Nucleus accumbens (tissue), 56 donors: ENCODE results near the gene DDX55.
A peak's percentile ranks its signal among the peaks of the same experiment; 100 is the strongest.
"Not testable (repeated sequence)": the region's sequence is repeated elsewhere in the genome, so short reads cannot be mapped to it uniquely, and the experiment has no call there.

Experiments
- DNase-seq, 56 donors: peaks; one replicate each; lab custom pipeline; 2025; lab: John Stamatoyannopoulos, UW

Gene DDX55, protein sequence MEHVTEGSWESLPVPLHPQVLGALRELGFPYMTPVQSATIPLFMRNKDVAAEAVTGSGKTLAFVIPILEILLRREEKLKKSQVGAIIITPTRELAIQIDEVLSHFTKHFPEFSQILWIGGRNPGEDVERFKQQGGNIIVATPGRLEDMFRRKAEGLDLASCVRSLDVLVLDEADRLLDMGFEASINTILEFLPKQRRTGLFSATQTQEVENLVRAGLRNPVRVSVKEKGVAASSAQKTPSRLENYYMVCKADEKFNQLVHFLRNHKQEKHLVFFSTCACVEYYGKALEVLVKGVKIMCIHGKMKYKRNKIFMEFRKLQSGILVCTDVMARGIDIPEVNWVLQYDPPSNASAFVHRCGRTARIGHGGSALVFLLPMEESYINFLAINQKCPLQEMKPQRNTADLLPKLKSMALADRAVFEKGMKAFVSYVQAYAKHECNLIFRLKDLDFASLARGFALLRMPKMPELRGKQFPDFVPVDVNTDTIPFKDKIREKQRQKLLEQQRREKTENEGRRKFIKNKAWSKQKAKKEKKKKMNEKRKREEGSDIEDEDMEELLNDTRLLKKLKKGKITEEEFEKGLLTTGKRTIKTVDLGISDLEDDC

DNA sequence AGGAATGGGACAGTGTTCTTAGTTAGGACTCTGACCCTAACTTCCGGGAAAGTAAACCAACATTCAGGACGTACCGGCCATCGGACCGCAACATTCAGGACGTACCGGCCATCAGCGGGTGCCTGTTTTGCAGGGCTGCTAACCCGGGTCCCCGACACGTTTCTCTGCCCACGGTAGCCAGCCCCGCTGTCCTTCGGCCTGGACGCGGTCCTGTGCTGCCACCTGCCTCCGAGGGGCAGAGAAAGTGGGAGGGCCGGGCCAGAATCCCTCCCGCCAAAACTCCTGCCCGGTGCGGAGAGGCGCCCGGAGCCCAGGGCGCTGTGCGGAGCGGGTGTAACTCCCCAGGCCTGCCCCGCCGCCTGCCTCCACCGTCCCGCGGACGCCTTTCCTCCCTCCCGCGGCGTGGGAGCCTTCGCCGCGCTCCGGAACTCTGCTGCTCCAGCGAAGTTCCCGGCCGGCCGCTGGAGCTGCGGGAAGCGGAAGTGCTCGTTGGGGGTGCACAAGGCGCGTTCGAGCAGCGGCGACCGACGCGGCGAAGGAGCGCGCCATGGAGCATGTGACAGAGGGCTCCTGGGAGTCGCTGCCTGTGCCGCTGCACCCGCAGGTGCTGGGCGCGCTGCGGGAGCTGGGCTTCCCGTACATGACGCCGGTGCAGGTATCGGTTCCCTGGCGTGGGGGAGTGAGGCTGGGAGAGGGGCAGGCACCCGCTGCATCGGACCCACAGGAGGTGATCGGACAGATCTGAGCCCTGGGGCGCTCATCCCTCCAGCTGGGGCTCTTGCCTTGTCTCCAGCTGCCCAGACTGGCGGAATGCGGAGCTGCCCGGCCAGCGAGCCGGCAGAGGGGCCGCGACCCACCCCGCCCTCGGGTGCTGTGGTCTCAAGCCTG is at the start of gene DDX55:
DDX55 (plus strand) TSS at position 498 of the 888 bp plus-strand sequence; CDS start at position 548, 50 bp downstream.
- DNase-seq: peak; percentile 8 to 90 (median 78)

DNA sequence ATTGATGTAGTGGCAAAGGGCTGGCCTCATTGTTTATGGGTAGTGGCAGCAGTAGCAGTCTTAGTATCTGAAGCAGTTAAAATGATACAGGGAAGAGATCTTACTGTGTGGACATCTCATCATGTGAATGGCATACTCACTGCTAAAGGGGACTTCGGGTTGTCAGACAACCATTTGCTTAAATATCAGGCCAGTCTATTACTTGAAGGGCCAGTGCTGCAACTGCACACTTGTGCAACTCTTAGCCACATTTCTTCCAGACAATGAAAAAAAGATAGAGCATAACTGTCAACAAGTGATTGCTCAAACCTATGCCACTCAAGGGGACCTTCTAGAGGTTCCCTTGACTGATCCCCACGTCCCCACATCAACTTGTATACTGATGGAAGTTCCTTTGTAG is 47.8 kb upstream of the DDX55 start:
- not testable (repeated sequence) for DNase-seq

DNA sequence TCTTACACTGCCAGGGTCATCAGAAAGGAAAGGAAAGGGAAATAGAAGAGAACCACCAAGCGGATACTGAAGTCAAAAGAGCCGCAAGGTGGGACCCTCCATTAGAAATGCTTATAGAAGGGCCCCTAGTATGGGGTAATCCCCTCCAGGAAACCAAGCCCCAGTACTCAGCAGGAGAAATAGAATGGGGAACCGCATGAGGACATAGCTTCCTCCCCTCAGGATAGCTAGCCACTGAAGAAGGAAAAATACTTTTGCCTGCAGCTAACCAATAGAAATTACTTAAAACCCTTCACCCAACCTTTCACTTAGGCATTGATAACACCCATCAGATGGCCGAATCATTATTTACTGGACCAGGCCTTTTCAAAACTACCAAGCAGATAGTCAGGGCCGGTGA is 47.1 kb upstream of the DDX55 start:
- not testable (repeated sequence) for DNase-seq

DNA sequence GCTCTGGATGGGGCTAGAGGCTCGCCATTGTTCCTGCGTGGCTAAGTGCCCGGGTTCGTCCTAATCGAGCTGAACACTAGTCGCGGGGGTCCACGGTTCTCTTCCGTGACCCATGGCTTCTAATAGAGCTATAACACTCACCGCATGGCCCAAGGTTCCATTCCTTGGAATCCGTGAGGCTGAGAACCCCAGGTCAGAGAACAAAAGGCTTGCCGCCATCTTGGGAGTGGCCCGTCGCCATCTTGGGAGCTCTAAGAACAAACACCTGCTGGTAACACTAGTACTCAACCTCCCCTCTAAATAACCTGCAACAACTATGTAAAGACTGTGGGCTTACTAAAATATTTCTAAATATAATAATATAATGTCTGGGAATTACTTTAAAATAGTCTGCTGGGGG is 43.4 kb upstream of the DDX55 start:
- not testable (repeated sequence) for DNase-seq

DNA sequence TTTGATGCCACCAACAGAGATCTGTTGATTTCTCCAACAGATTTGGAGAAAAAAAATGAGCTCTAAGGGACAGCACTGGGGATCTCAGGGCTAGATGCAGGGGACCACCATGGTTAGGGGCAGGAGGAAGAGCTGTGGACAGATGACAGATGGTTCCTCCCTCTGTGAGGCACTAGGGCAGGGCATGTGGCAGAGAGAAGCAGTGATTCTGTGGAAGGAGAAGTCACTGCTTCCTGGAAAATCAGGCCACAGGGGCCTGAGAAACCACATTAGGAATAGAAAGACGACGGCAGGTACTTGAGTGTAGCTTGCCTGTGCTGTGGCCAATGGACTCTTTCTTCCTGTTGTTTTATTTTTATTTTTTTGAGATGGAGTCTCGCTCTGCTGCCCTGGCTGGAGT is 42.4 kb upstream of the DDX55 start:
- DNase-seq: peak in 1 of 56 donors; percentile 4

DNA sequence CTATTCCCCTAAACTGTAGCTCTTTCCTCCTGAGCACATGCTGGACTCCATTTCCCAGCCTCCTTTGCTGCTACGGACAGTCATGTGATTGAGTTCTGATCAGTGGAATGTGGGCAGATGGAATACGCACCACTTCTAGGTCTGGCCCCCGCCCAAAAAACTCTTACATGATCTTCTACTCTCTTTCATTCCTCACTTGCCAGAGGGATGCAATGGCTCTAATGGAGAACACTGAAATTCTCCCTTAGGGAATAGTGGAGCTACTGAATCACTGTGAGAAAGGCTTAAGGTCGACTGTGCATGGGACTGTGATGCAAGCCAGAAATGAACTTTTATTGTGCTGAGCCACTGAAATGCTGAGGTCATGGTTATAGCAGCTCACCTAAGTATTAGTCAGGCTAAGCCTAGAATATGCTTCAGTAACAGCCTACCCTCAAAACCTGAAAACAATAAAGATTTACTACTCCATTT is 30.5 kb upstream of the DDX55 start:
- DNase-seq: peak in 18 of 56 donors; percentile 0 to 22 (median 4)

DNA sequence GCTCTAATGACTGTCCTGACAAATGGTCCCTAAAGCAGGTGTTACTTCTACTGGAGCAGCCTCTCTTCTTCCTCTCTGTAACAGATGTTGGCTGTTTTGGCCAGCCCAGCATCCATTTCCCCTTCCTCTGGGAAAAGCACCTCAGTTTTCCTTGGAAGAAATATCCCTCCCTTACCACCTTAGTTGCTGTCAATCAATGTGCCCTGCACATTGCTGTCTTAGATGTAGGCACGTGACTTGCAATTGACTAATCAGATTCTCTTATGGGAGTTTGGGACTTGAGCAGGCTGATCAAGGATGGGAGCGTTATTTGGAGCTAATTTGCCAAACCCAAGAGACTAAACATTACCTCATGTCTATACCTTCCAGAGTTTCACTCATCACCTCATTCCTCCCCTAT is 29.5 kb upstream of the DDX55 start:
- no peak for DNase-seq

DNA sequence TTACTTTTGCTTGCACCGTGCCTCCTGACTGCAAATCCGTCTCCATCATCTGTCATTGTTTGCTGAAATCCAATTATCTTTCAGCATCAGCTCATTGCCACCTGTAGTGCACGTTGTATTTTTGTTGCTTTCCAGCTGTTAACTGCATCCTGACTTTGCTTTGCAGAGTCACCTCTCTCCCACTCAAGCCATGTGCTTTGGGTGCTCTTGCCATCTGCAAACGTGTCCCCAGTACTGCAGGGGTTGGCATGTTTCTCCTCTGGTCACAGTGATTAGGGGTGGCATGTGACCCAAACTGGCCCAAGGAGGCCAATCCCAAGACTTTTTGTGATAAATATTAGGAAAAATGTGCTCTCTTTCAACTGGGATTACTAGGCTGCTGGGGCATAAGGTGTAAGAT is 28.0 kb upstream of the DDX55 start:
- no peak for DNase-seq

DNA sequence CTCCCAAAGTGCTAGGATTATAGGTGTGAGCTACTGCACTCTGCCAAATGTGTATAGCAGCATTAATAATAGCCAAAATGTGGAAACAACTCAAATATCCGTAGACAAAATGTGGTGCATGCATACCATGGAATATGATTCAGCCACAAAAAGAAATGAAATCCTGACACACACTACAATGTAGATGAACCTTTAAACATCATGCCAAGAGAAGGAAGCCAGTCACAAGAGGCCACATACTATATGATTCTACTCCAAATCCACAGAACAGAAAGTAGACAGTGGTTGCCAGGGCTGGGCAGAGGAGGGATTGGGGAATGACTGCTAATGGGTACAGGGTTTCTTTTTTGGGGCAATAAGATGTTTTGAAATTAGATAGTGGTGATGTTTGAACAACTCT is 25.3 kb upstream of the DDX55 start:
- DNase-seq: no peak

DNA sequence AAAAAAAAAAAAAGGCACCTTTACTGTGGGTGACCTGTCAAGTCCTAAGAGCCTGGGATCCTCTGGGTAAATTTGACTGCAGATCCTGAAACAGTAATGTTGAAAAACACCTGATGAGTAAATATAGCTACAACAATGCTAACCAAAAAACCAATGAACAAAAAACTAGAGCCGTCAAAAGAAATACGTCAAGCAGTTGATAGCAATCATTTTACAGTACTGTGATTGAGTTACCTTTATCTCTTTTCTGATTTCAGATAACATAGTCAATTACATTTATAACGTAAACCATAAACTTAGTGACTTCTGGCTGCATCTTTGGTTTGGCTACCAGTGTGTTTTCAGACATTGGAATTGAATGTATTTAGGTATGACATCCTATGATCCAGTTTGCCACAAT is 23.7 kb upstream of the DDX55 start:
- DNase-seq: no peak

DNA sequence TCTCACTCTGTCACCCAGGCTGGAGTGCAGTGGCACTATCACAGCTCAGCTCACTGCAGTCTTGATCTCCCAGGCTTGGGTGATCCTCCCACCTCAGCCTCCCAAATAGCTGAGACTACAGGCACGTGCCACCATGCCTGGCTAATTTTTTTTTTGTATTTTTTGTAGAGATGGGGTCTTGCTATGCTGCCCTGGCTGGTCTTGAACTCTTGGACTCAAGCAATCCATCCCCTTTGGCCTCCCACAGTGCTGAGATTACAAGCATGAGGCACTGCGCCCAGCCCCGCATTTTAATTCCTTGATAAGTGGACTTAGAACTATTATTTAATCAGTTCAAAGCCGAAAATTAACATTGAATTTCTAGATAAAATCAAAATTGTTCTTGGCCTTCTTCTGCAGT is 23.1 kb upstream of the DDX55 start:
- DNase-seq: not testable (repeated sequence)

DNA sequence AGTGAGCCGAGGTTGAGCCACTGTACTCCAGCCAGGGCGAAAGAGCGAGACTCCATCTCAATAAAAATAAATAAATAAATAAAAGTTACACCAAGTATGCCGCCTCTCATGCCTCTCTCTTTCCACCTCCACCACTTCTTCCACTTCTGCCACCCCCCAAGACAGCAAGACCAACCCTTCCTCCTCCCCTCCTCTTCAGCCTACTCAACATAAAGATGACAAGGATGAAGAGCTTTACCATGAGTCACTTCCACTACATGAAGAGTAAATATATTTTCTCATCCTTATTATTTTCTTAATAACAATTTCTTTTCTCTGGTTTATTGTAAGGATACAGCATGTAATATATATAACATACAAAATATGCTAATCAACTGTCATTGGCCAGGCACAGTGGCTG is 21.1 kb upstream of the DDX55 start:
- no peak for DNase-seq

DNA sequence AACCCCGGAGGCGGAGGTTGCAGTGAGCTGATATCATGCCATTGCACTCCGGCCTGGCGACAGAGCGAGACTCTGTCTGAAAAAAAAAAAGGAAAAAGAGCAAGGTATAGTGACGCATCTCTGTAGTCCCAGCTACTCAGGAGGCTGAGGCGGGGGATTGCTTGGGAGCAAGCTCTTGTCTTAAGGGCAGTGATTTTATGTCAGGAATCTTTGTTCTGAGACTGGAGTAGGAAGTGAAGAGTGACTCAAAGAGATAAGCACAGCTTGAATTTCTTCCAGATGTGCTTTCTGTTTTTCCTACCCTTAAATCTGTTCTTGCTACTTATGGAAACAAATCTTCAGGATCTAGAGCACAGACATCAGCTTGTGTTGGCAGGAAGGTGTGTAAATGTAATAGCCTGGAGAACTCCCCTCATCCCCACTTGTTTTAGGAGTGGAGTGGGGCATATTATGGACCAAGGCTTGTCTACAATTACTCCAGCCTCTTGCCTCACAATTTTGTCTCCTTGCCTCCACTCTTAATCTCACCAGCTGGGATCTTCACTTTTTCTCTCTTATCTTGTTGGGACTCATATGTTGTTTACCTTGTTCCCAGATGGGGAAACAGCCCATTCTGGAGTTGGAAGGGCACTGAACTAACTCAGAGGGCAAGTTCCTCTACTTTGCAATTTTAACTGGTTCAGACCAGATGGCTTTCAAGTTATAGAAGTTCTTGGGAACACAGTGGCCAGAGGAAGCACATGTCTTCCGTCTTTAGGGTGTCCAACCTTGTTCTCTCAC is 10.0 kb upstream of the DDX55 start:
- DNase-seq: no peak

DNA sequence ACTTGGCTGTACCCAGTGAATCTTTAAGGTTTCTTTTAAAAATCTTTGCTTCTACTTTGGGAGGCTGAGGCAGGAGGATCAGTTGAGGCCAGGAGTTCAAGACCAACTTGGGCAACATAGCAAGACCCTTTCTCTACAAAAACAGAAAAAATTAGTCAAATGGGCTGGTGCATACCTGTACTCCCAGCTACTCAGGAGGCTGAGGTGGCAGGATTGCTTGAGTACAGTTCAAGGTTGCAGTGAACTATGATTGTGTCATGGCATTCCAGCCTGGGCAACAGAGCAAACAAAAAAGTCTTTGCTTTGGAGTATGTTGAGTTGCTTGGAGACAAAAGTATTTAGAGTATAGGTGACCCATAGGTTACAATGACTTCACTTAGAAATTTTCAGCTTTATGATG is 6.2 kb upstream of the DDX55 start:
- DNase-seq: no peak

DNA sequence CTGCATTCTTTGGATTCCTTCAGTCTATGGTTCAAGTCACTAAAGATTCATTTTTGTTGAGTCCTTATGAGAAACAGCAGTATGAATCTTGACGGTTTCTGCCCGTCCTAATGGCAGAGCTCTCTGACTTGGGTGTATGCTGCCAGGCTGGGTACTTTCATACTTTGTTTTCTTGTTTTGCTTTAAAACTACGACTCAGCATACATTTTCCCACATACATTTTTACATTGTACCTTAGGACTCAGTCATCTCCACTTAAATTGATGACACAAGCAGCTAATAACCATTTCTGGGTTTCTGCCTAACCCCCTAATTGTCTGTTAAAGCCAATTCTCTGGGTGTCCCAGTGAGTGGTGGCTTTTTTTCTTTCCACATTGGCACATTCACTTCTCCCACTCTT is 4.8 kb upstream of the DDX55 start:
- no peak for DNase-seq

DNA sequence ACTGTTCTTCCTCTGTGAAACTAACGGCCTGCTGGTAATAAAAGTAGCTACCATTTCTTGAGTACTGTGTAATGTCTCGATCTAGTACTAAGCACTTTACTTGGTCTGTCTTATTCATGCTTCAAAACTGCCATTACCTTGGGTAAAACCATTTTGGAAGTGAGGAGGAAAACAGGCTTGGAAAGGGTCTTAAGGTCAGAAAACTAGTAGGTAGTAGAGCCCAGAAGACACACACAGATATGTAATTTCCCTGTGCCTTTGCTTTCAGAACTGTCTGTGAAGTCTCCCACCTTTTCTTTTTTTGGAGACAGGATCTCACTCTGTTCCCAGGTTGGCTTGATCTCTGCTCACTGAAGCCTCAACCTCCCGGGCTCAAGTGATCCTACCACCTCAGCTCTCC is 3.4 kb upstream of the DDX55 start:
- no peak for DNase-seq

DNA sequence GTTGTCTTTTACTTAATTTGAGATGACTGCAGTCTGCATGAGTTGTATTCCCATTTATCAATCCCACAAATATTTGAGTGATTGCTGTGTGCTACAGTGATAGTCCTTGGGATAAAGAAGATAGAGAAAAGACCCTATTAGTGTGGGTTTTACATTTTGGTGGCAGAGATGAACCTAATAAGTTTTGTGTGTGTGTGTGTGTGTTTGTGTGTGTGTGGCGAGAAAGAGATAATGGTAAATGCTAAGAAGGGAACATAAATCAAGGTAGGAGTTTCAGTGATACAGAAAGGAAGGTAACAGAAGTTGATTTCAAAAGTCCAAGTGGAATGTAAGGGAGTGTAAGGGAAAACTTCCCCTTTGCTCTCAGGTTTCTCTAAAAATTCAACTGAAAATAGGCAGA is 2.6 kb upstream of the DDX55 start:
- DNase-seq: no peak

DNA sequence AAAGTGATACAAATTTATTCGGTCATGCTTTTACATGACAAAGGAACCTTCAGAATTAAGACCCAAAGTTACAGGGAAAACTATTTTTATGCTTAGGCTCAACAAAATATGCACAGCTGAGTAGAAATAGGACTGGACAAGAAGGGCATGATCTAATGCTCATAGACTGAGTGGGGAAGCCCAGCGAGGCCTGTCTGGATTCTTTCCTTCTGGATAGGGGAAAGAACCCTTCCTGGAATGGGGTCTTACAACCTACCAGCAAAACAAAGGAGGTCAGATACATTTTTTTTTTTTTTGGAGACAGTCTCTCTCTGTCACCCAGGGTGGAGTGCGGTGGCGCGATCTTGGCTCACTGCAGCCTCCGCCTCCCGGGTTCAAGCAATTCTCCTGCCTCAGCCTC is 2.2 kb upstream of the DDX55 start:
- DNase-seq: no peak

DNA sequence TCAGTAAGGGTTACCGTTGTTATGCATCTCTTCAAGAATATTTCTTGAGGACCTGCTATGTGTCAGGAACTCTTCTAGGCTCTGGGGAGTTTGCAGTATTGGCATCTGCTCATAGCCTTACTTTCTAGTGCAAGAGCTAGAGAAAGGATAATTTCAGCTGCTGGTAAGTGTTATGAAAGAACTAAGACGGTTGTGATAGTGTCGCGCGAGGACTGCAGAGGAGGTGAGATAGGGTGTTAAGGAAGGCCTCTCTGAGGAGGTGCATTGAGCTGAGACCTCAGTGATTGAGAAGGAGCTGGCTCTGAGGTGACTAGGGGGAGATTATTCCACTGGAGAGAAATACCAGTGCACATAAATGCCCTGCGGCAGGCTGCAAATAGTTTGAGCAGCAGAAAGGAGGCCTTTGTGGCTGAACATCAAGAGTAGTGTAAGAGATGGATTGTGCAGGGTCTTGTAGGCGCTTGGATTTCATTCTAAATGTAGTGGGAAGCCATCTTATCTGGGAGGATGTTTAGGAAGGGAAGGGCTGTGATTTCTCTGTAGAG is 824 bp downstream of the DDX55 start:
- peak in 5 of 56 donors; percentile 1 to 27 (median 10) for DNase-seq

DNA sequence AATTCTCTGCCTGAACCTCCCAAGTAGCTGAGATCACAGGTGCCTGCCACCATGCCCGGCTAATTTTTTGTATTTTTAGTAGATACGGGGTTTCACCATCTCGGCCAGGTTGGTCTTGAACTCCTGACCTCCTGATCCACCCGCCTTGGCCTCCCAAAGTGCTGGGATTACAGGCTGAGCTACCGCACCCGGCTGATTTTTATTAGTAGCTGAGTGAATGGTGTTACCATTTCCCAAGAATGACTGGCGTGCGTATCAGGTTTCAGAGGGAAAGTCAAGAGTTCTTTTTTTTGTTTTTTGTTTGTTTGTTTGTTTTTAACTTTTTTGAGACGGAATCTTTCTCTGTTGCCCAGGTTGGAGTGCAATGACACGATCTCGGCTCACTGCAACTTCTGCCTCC is 1.6 kb downstream of the DDX55 start:
- not testable (repeated sequence) for DNase-seq
